Measurements from ENCODE around the gene RLN3.

GRCh38 chr19:14062558-14062855 lies 34.6 kb downstream of the RLN3 start:
- no peak for TF ChIP-seq MXI1 (IDR thresholded peaks at IDR 0.05; ENCODE audit: low read depth, low read length)
- TF ChIP-seq CTCF (IDR thresholded peaks at IDR 0.05) = no peak
